Measurements from ENCODE around the gene CPXM2. TPM values are rescaled to one million over a fixed set of nuclear protein-coding genes. Genes with fewer than 3 reads are reported as not detected.

The CPXM2 gene
- total and polyA plus RNA-seq, 4 donors: 0.05 to 0.92 (median 0.44) TPM

DNA sequence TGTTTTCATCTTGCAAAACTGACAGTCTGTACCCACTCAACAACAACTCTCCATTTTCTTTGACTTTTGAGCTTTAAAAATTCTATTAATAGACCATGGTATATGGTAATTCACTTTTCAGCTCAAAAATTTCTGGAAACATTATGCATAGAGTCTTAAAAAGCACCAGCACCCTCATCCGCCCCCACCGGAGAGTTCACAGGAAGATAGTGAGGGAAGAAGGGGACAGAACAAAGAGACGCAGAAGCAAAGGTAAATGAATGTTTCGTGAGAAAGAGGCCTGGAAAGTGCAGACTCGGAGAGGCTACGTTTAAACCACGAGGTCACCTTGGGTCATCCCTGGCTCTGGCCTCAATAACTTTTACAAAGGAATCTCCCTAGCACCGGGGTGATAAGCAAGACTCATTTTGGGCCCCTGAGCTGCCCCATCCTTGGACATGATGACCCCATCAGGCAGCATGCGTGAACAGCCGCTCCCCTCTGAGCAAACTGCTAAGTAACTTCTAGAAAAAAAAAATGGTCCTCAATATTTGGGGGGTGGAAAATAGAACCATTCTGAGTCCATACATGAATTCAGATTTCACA is 96.3 kb downstream of the CPXM2 start:
- 79% methylated on average over 10 of the region's 10 CpGs for WGBS

More for the DNA sequence above, 96.3 kb downstream of the CPXM2 start:
- no peak for TF ChIP-seq HNF4A (conservative IDR thresholded peaks at IDR 0.05)
- TF ChIP-seq SP1 (IDR thresholded peaks at IDR 0.05): no peak
- no peak for TF ChIP-seq JUND (IDR thresholded peaks at IDR 0.05)
- TF ChIP-seq RXRA (IDR thresholded peaks at IDR 0.05): no peak
- TF ChIP-seq FOXA2 (IDR thresholded peaks at IDR 0.05): no peak
- TF ChIP-seq YY1 (IDR thresholded peaks at IDR 0.05): no peak
- TF ChIP-seq, protein P1, sequence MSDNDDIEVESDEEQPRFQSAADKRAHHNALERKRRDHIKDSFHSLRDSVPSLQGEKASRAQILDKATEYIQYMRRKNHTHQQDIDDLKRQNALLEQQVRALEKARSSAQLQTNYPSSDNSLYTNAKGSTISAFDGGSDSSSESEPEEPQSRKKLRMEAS (IDR thresholded peaks at IDR 0.05): no peak
- TF ChIP-seq, protein P2, sequence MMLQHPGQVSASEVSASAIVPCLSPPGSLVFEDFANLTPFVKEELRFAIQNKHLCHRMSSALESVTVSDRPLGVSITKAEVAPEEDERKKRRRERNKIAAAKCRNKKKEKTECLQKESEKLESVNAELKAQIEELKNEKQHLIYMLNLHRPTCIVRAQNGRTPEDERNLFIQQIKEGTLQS (IDR thresholded peaks at IDR 0.05): no peak
- no peak for TF ChIP-seq RAD21 (IDR thresholded peaks at IDR 0.05)
- TF ChIP-seq GABPA (IDR thresholded peaks at IDR 0.05 in 1 of 2, conservative IDR thresholded peaks at IDR 0.05 in 1 of 2): no peak
- TF ChIP-seq, protein P3, sequence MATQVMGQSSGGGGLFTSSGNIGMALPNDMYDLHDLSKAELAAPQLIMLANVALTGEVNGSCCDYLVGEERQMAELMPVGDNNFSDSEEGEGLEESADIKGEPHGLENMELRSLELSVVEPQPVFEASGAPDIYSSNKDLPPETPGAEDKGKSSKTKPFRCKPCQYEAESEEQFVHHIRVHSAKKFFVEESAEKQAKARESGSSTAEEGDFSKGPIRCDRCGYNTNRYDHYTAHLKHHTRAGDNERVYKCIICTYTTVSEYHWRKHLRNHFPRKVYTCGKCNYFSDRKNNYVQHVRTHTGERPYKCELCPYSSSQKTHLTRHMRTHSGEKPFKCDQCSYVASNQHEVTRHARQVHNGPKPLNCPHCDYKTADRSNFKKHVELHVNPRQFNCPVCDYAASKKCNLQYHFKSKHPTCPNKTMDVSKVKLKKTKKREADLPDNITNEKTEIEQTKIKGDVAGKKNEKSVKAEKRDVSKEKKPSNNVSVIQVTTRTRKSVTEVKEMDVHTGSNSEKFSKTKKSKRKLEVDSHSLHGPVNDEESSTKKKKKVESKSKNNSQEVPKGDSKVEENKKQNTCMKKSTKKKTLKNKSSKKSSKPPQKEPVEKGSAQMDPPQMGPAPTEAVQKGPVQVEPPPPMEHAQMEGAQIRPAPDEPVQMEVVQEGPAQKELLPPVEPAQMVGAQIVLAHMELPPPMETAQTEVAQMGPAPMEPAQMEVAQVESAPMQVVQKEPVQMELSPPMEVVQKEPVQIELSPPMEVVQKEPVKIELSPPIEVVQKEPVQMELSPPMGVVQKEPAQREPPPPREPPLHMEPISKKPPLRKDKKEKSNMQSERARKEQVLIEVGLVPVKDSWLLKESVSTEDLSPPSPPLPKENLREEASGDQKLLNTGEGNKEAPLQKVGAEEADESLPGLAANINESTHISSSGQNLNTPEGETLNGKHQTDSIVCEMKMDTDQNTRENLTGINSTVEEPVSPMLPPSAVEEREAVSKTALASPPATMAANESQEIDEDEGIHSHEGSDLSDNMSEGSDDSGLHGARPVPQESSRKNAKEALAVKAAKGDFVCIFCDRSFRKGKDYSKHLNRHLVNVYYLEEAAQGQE (IDR thresholded peaks at IDR 0.05): no peak
- TF ChIP-seq EGR1 (IDR thresholded peaks at IDR 0.05; ENCODE audit: low read depth in 2 of 2): no peak
- TF ChIP-seq, protein P4, sequence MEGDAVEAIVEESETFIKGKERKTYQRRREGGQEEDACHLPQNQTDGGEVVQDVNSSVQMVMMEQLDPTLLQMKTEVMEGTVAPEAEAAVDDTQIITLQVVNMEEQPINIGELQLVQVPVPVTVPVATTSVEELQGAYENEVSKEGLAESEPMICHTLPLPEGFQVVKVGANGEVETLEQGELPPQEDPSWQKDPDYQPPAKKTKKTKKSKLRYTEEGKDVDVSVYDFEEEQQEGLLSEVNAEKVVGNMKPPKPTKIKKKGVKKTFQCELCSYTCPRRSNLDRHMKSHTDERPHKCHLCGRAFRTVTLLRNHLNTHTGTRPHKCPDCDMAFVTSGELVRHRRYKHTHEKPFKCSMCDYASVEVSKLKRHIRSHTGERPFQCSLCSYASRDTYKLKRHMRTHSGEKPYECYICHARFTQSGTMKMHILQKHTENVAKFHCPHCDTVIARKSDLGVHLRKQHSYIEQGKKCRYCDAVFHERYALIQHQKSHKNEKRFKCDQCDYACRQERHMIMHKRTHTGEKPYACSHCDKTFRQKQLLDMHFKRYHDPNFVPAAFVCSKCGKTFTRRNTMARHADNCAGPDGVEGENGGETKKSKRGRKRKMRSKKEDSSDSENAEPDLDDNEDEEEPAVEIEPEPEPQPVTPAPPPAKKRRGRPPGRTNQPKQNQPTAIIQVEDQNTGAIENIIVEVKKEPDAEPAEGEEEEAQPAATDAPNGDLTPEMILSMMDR (IDR thresholded peaks at IDR 0.05; ENCODE audit: low read depth, low read length, missing input control): no peak
- no peak for TF ChIP-seq TAF1 (conservative IDR thresholded peaks at IDR 0.05)
- no peak for TF ChIP-seq FOXA1 (IDR thresholded peaks at IDR 0.05)
- TF ChIP-seq HNF4G (IDR thresholded peaks at IDR 0.05): no peak
- TF ChIP-seq, protein P5, sequence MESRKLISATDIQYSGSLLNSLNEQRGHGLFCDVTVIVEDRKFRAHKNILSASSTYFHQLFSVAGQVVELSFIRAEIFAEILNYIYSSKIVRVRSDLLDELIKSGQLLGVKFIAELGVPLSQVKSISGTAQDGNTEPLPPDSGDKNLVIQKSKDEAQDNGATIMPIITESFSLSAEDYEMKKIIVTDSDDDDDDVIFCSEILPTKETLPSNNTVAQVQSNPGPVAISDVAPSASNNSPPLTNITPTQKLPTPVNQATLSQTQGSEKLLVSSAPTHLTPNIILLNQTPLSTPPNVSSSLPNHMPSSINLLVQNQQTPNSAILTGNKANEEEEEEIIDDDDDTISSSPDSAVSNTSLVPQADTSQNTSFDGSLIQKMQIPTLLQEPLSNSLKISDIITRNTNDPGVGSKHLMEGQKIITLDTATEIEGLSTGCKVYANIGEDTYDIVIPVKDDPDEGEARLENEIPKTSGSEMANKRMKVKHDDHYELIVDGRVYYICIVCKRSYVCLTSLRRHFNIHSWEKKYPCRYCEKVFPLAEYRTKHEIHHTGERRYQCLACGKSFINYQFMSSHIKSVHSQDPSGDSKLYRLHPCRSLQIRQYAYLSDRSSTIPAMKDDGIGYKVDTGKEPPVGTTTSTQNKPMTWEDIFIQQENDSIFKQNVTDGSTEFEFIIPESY (IDR thresholded peaks at IDR 0.05): no peak
- TF ChIP-seq NR2F2 (IDR thresholded peaks at IDR 0.05): no peak
- Histone ChIP-seq H3K9ac (ENCODE audit: low read depth in 1 of 2, low read length in 2 of 2) (no peak overlapping the region), H3K27ac (ENCODE audit: low read depth in 1 of 2, low read length in 2 of 2) (no peak overlapping the region), H3K27me3 (ENCODE audit: control insufficient read depth in 4 of 4, insufficient read depth in 4 of 4, low read length in 3 of 4) (no peaks in the 10 kb centered on the region), H3K4me1 (ENCODE audit: control insufficient read depth in 4 of 4, insufficient read depth in 4 of 4, low read length in 3 of 4) (no peaks in the 10 kb centered on the region), H3K4me3 (ENCODE audit: low read depth in 1 of 3, low read length in 3 of 3) (no peak overlapping the region), H3K9me3 (ENCODE audit: control insufficient read depth in 4 of 4, low read length in 3 of 4) (no peaks in the 10 kb centered on the region), H3K36me3 (ENCODE audit: control insufficient read depth in 4 of 4, insufficient read depth in 3 of 4, low read depth in 1 of 4, low read length in 3 of 4) (no peaks in the 10 kb centered on the region)
- no peak for DNase-seq (ENCODE audit: low spot score)
